H1 (cell line): Measurements from ENCODE around the gene PCSK9. TPM values are rescaled to one million over a fixed set of nuclear protein-coding genes. Genes with fewer than 3 reads are reported as not detected.

Source experiments
- CTCF ChIA-PET: fragments of 300-600 bp; sonication (Branson Sonifier 250); formaldehyde crosslinking; loops from one replicate; lab custom pipeline; 2021; ENCODE audit not compliant: partially characterized antibody; lab: Charles Lee
- POLR2A ChIA-PET: fragments of 300-600 bp; sonication (Branson Sonifier 250); formaldehyde crosslinking; loops from one replicate; lab custom pipeline; 2021; ENCODE audit warnings: inconsistent platforms; ENCODE audit not compliant: partially characterized antibody; lab: Charles Lee
- DNase-seq, 2 experiments: peaks; one replicate each; pipeline versions ENCODE4 v3.0.0 to v3.0.0-alpha.2; 2010 to 2022; ENCODE audit warnings: low spot score in 2 of 2, low read depth in 1 of 2, mixed read lengths in 1 of 2
- FAIRE-seq: peaks from 2 replicates; lab custom pipeline; 2011; peaks lifted over from hg19 to GRCh38; lab: Jason Lieb, UNC
- H2AFZ ChIP-seq: 2 replicates; pipeline ENCODE4 v1.8.1; 2012; ENCODE audit warnings: low read length, inconsistent platforms
- H2AK5ac ChIP-seq: 2 replicates; pipeline ENCODE4 v1.6.1; 2013; ENCODE audit warnings: low read depth, low read length
- H2BK120ac ChIP-seq: replicated peaks from 2 replicates; pipeline ENCODE3; 2013; ENCODE audit warnings: low read depth, low read length, inconsistent platforms
- H2BK12ac ChIP-seq: 2 replicates; pipeline ENCODE4 v1.6.1; 2013; ENCODE audit warnings: low read depth, low read length
- H2BK15ac ChIP-seq: 2 replicates; pipeline ENCODE4 v1.6.1; 2013; ENCODE audit warnings: low read length
- H2BK20ac ChIP-seq: 2 replicates; pipeline ENCODE4 v1.6.1; 2013; ENCODE audit warnings: low read length
- H2BK5ac ChIP-seq: 2 replicates; pipeline ENCODE4 v1.6.1; 2013; ENCODE audit warnings: low read depth, low read length
- H3K14ac ChIP-seq: 2 replicates; pipeline ENCODE4 v1.6.1; 2013; ENCODE audit warnings: inconsistent platforms; ENCODE audit not compliant: insufficient read length
- H3K18ac ChIP-seq: 2 replicates; pipeline ENCODE4 v1.6.1; 2013; ENCODE audit warnings: low read length; ENCODE audit errors: extremely low read depth
- H3K23ac ChIP-seq: 2 replicates; pipeline ENCODE4 v1.6.1; 2013; ENCODE audit warnings: inconsistent platforms; ENCODE audit not compliant: insufficient read length
- H3K23me2 ChIP-seq: 2 replicates; pipeline ENCODE4 v1.6.1; 2013; ENCODE audit warnings: low read depth, low read length
- H3K27ac ChIP-seq: 2 replicates; pipeline ENCODE4 v1.6.1; 2011; ENCODE audit warnings: low read depth, low read length, inconsistent platforms
- H3K27me3 ChIP-seq, 4 experiments: replicated peaks in 1 of 4; 1 replicate in 1 of 4; 2 replicates in 3 of 4; pipeline versions ENCODE4 v1.6.1 to v1.8.1; 2011 to 2013; ENCODE audit warnings: low read length in 3 of 4, mild to moderate bottlenecking in 3 of 4, inconsistent platforms in 2 of 4, mixed read lengths in 2 of 4, moderate library complexity in 1 of 4; ENCODE audit not compliant: control insufficient read depth in 3 of 4, insufficient read depth in 3 of 4; ENCODE audit errors: extremely low read depth in 1 of 4
- H3K36me3 ChIP-seq, 4 experiments: 2 replicates each; pipeline versions ENCODE4 v1.6.1 to v1.8.1; 2011 to 2013; ENCODE audit warnings: mild to moderate bottlenecking in 4 of 4, low read length in 3 of 4, moderate library complexity in 2 of 4, control low read depth in 1 of 4, inconsistent platforms in 1 of 4; ENCODE audit not compliant: insufficient read depth in 4 of 4, control insufficient read depth in 2 of 4
- H3K4ac ChIP-seq: replicated peaks from 2 replicates; pipeline ENCODE3; 2013; ENCODE audit warnings: low read length, low read depth, mixed read lengths, inconsistent platforms; ENCODE audit not compliant: insufficient read length
- H3K4me1 ChIP-seq, 4 experiments: replicated peaks in 1 of 4; 1 replicate in 1 of 4; 2 replicates in 3 of 4; pipeline versions ENCODE4 v1.6.1 to v1.8.1; 2011 to 2013; ENCODE audit warnings: low read length in 3 of 4, inconsistent platforms in 2 of 4, mixed read lengths in 1 of 4; ENCODE audit not compliant: insufficient read depth in 4 of 4, control insufficient read depth in 3 of 4
- H3K4me2 ChIP-seq, 2 experiments: 2 replicates each; pipeline versions ENCODE4 v1.6.1 to v1.8.1; 2011 to 2013; ENCODE audit warnings: low read depth in 2 of 2, low read length in 2 of 2, control low read depth in 1 of 2, inconsistent platforms in 1 of 2, mild to moderate bottlenecking in 1 of 2; ENCODE audit not compliant: insufficient read depth in 1 of 2
- H3K4me3 ChIP-seq, 4 experiments: fragments of 200-600, 300-600 bp in 1 of 4; sonication (generic), shearing (Covaris generic), sonication (Bioruptor Twin) in 1 of 4; 2 replicates each; pipeline versions ENCODE4 v1.5.1 to v1.8.1; 2011 to 2016; ENCODE audit warnings: low read length in 4 of 4, low read depth in 3 of 4, control low read depth in 2 of 4, inconsistent platforms in 2 of 4, mild to moderate bottlenecking in 2 of 4, mixed read lengths in 1 of 4, moderate library complexity in 1 of 4; ENCODE audit not compliant: insufficient read depth in 2 of 4; ENCODE audit errors: extremely low read depth in 1 of 4
- H3K56ac ChIP-seq: replicated peaks from 2 replicates; pipeline ENCODE3; 2013; ENCODE audit warnings: low read depth, mild to moderate bottlenecking, mixed read lengths, low read length, inconsistent platforms; ENCODE audit not compliant: insufficient read length
- H3K79me1 ChIP-seq: 2 replicates; pipeline ENCODE4 v1.6.1; 2013; ENCODE audit warnings: low read depth, low read length, control low read depth
- H3K79me2 ChIP-seq, 2 experiments: 2 replicates each; pipeline versions ENCODE4 v1.6.1 to v1.8.1; 2012 to 2013; ENCODE audit warnings: low read length in 2 of 2, mild to moderate bottlenecking in 2 of 2, inconsistent platforms in 1 of 2; ENCODE audit not compliant: insufficient read depth in 2 of 2, control insufficient read depth in 1 of 2
- H3K9ac ChIP-seq, 4 experiments: replicated peaks in 1 of 4; 1 replicate in 1 of 4; 2 replicates in 3 of 4; pipeline versions ENCODE4 v1.6.1 to v1.8.1; 2011 to 2013; ENCODE audit warnings: low read depth in 3 of 4, low read length in 3 of 4, control low read depth in 2 of 4, mild to moderate bottlenecking in 2 of 4, moderate library complexity in 2 of 4, inconsistent platforms in 1 of 4; ENCODE audit errors: extremely low read depth in 1 of 4
- H3K9me3 ChIP-seq, 2 experiments: 2 replicates each; pipeline versions ENCODE4 v1.6.1 to v1.8.1; 2012 to 2013; ENCODE audit warnings: mild to moderate bottlenecking in 2 of 2, moderate library complexity in 2 of 2, control low read depth in 1 of 2, inconsistent platforms in 1 of 2, low read depth in 1 of 2, low read length in 1 of 2, mixed read lengths in 1 of 2; ENCODE audit not compliant: insufficient read depth in 2 of 2
- H4K20me1 ChIP-seq, 2 experiments: replicated peaks in 1 of 2; 2 replicates each; pipeline versions ENCODE3 to v1.8.1; 2011 to 2013; ENCODE audit warnings: inconsistent platforms in 2 of 2, low read length in 2 of 2, mild to moderate bottlenecking in 1 of 2; ENCODE audit not compliant: insufficient read depth in 2 of 2, control insufficient read depth in 1 of 2
- H4K5ac ChIP-seq: 2 replicates; pipeline ENCODE4 v1.6.1; 2013; ENCODE audit warnings: low read length, low read depth, mixed read lengths, inconsistent platforms; ENCODE audit not compliant: insufficient read length
- H4K8ac ChIP-seq: 2 replicates; pipeline ENCODE4 v1.8.0; 2013; ENCODE audit warnings: mild to moderate bottlenecking, moderate library complexity, low read length, inconsistent platforms; ENCODE audit not compliant: insufficient read depth; ENCODE audit errors: extremely low read depth
- H4K91ac ChIP-seq: replicated peaks from 2 replicates; pipeline ENCODE3; 2013; ENCODE audit warnings: low read length, mixed read lengths, inconsistent platforms; ENCODE audit not compliant: insufficient read length
- BCL11A ChIP-seq, 2 experiments: IDR thresholded peaks; one replicate each; pipeline ENCODE4 v1.6.1; 2011; ENCODE audit warnings: low read depth in 2 of 2, low read length in 2 of 2, mild to moderate bottlenecking in 2 of 2
- CHD2 ChIP-seq: IDR thresholded peaks from 2 replicates; pipeline ENCODE4 v1.6.1; 2012; ENCODE audit warnings: low read length, improper control_type of control experiment
- CREB1 ChIP-seq: IDR thresholded peaks from 2 replicates; pipeline ENCODE4 v1.6.1; 2012; ENCODE audit warnings: inconsistent platforms
- E2F6 ChIP-seq: IDR thresholded peaks from 2 replicates; pipeline ENCODE4 v1.6.1; 2012; ENCODE audit warnings: inconsistent platforms
- HDAC2 ChIP-seq, 2 experiments: fragments of 300-600 bp in 1 of 2; sonication (generic) in 1 of 2; IDR thresholded peaks; 2 replicates each; pipeline ENCODE4 v1.6.1; 2011 to 2012; ENCODE audit warnings: low read depth in 2 of 2, low read length in 2 of 2, mild to moderate bottlenecking in 2 of 2, moderate library complexity in 2 of 2, borderline replicate concordance in 1 of 2, inconsistent platforms in 1 of 2
- KDM4A ChIP-seq: IDR thresholded peaks from one replicate; pipeline ENCODE4 v1.7.1; 2012; ENCODE audit warnings: low read depth, mild to moderate bottlenecking, moderate library complexity, low read length, inconsistent platforms; ENCODE audit not compliant: severe bottlenecking
- KDM5A ChIP-seq: fragments of 200-600 bp; IDR thresholded peaks from 2 replicates; pipeline ENCODE4 v1.7.1; 2012; ENCODE audit warnings: mild to moderate bottlenecking, low read length, inconsistent platforms, mixed read lengths
- POU5F1 ChIP-seq: IDR thresholded peaks from 2 replicates; pipeline ENCODE4 v1.6.1; 2011; ENCODE audit warnings: low read depth, mild to moderate bottlenecking, low read length, moderate library complexity
- SIX5 ChIP-seq: IDR thresholded peaks from 2 replicates; pipeline ENCODE4 v1.6.1; 2011; ENCODE audit warnings: mild to moderate bottlenecking, low read depth, low read length
- SP4 ChIP-seq: IDR thresholded peaks from 2 replicates; pipeline ENCODE4 v1.6.1; 2012; ENCODE audit warnings: low read length, inconsistent platforms
- SUZ12 ChIP-seq: fragments of 200-600 bp; sonication (generic); IDR thresholded peaks from 2 replicates; pipeline ENCODE4 v1.6.1; 2012; ENCODE audit warnings: mild to moderate bottlenecking, inconsistent platforms, low read length, moderate library complexity, mixed read lengths
- TBP ChIP-seq: IDR thresholded peaks from 2 replicates; pipeline ENCODE4 v1.6.1; 2011; ENCODE audit warnings: low read depth, low read length, improper control_type of control experiment
- USF2 ChIP-seq: IDR thresholded peaks from 2 replicates; pipeline ENCODE4 v1.6.1; 2011; ENCODE audit warnings: low read length, improper control_type of control experiment
- YY1 ChIP-seq: IDR thresholded peaks from 2 replicates; pipeline ENCODE4 v1.6.1; 2011; ENCODE audit warnings: low read depth, mild to moderate bottlenecking, low read length
- WGBS, 2 experiments: shearing (Covaris generic) in 1 of 2; methylation state at CpG; one replicate each; pipeline versions ENCODE4 v1.1.6 to v1.1.7; 2013 to 2015; ENCODE audit warnings: low lambda C conversion rate in 2 of 2, mixed read lengths in 2 of 2, inconsistent platforms in 1 of 2, low coverage in 1 of 2, missing lambda C conversion rate in 1 of 2; ENCODE audit not compliant: insufficient replicate concordance in 2 of 2, insufficient coverage in 1 of 2, insufficient read length in 1 of 2; ENCODE audit errors: extremely low coverage in 1 of 2, missing lambda C conversion rate in 1 of 2; 5-methylcytosine and 5-hydroxymethylcytosine counted together
- polyA plus RNA-seq, 7 experiments: library from polyadenylated mRNA; depleted of rRNA in 3 of 7; stranded (reverse) in 5 of 7; unstranded in 2 of 7; fragments of >200 nt in 5 of 7; fragments of 200-250 nt in 2 of 7; gene quantifications; 1 replicate in 5 of 7; 2 replicates in 1 of 7; 4 replicates in 1 of 7; pipeline versions ENCODE4 v1.2.1 to v1.2.3, GENCODE V29; 2011 to 2013; ENCODE audit warnings: missing spikeins in 2 of 7, mixed read lengths in 2 of 7
- total RNA-seq: library from RNA; stranded (reverse); fragmentation: NEBNext Ultra II Directional; extraction: Animal tissue kit (Norgen Biotek cat#: 25700); gene quantifications from 2 replicates; pipeline ENCODE4 v1.2.1, GENCODE V29; 2021

The PCSK9 gene
- total and polyA plus RNA-seq, 2 of the 8 experiments (the other 6 are each of a cell fraction or from before 2014, with no cell fraction given) = 22.3 to 32.3 TPM

GRCh38 chr1:55087439-55087838, 48.1 kb downstream of the PCSK9 start:
- H3K79me1 ChIP-seq = no peaks in the 10 kb centered on the region
- H3K56ac ChIP-seq = no peak overlapping the region
- H2AFZ ChIP-seq = no peak overlapping the region
- H3K4ac ChIP-seq = no peak overlapping the region
- no peak overlapping the region for H2BK15ac ChIP-seq
- no peak overlapping the region for H2BK20ac ChIP-seq
- ChIA-PET POLR2A (no interaction called here), CTCF (no interaction called here)
- H4K5ac ChIP-seq = no peak overlapping the region
- H3K79me2 ChIP-seq = no peaks in the 10 kb centered on the region
- H4K91ac ChIP-seq = no peak overlapping the region
- no peak overlapping the region for H3K14ac ChIP-seq
- H3K36me3 ChIP-seq = peaks cover 20 to 43% (median 34%) of the 10 kb centered on the region in 4 experiments
- no peak overlapping the region for H2BK5ac ChIP-seq
- no peak overlapping the region for H4K8ac ChIP-seq
- no peak overlapping the region for H3K27ac ChIP-seq
- H4K20me1 ChIP-seq = no peaks in the 10 kb centered on the region
- H3K23ac ChIP-seq = no peak overlapping the region
- no peaks in the 10 kb centered on the region for H3K9me3 ChIP-seq
- no peak overlapping the region for H2BK12ac ChIP-seq
- WGBS, 2 experiments = 94% methylated on average over 3 of the region's 3 CpGs; no CpG with 5 or more reads in 1 of the 2 experiments
- H3K23me2 ChIP-seq = no peaks in the 10 kb centered on the region
- H3K4me1 ChIP-seq = no peaks in the 10 kb centered on the region
- DNase-seq (no peak), FAIRE-seq (no peak)
- H3K27me3 ChIP-seq = no peaks in the 10 kb centered on the region
- H3K4me2 ChIP-seq = no peak overlapping the region
- H2AK5ac ChIP-seq = no peak overlapping the region
- H3K18ac ChIP-seq = no peak overlapping the region
- no peak overlapping the region for H3K4me3 ChIP-seq
- H2BK120ac ChIP-seq = no peak overlapping the region
- H3K9ac ChIP-seq = no peak overlapping the region
- TF ChIP-seq CREB1 = no peak
- no peak for TF ChIP-seq BCL11A (IDR thresholded peaks at IDR 0.05; ENCODE audit: low read depth in 2 of 2, low read length in 2 of 2)
- no peak for TF ChIP-seq SP4
- no peak for TF ChIP-seq SIX5
- TF ChIP-seq TBP = no peak
- TF ChIP-seq YY1 = no peak
- no peak for TF ChIP-seq CHD2
- no peak for TF ChIP-seq KDM4A
- no peak for TF ChIP-seq HDAC2 (IDR thresholded peaks at IDR 0.05; ENCODE audit: borderline replicate concordance in 1 of 2, low read depth in 2 of 2, low read length in 2 of 2)
- TF ChIP-seq SUZ12 = no peak
- TF ChIP-seq USF2 = no peak
- no peak for TF ChIP-seq KDM5A
- no peak for TF ChIP-seq POU5F1
- no peak for TF ChIP-seq E2F6
